ENCODE measurements around the gene PITPNM3. TPM values are rescaled to one million over a fixed set of nuclear protein-coding genes. Genes with fewer than 3 reads are reported as not detected.
A peak's percentile ranks its signal among the peaks of the same experiment; 100 is the strongest.

Gene PITPNM3
- total and polyA plus RNA-seq, 2 of the 8 experiments (the other 6 are each of a cell fraction or from before 2014, with no cell fraction given) = 1.7 to 3.1 TPM

DNA sequence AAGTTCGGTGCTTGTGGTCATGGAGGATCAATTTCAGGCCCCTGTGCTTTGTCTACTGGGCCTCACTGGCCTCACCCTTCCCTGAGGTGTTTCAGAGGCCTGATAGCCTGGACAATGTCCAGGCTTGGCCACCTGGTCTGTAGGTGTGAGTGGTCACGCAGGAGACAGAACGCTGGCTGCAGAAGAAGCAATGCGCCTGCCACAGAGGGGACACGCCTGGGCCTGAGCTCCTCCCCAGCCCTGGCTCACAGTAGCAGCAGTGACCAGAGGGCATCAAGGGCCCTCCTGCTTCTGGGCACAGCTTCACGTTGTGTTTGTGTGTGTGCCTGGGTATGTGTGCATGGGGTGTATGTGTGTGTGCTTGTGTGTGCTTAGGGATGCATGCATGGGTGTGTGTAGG is 1.9 kb upstream of the PITPNM3 start:
- H2BK5ac ChIP-seq (ENCODE audit: low read depth, low read length) = no peak overlapping the region
- no peak overlapping the region for H3K4ac ChIP-seq (replicated peaks; ENCODE audit: insufficient read length, low read depth, low read length)
- no peak overlapping the region for H4K5ac ChIP-seq (ENCODE audit: insufficient read length, low read depth, low read length)
- TF ChIP-seq CREB1 (IDR thresholded peaks at IDR 0.05) = no peak
- no peak for TF ChIP-seq GABPA (IDR thresholded peaks at IDR 0.05; ENCODE audit: borderline replicate concordance, insufficient read depth, low read length)
- no peak for TF ChIP-seq SP1 (IDR thresholded peaks at IDR 0.05; ENCODE audit: low read depth, low read length)
- TF ChIP-seq SIRT6 (IDR thresholded peaks at IDR 0.05; ENCODE audit: low read length) = no peak
- no peak for TF ChIP-seq TAF7 (optimal IDR thresholded peaks at IDR 0.05; ENCODE audit: borderline replicate concordance, low read depth, low read length)
- no peak for TF ChIP-seq POLR2A (IDR thresholded peaks at IDR 0.05; ENCODE audit: control extremely low read depth in 1 of 2, low read depth in 2 of 2, low read length in 2 of 2)
- TF ChIP-seq BCL11A (IDR thresholded peaks at IDR 0.05; ENCODE audit: low read depth in 2 of 2, low read length in 2 of 2) = no peak
- no peak overlapping the region for H3K4me3 ChIP-seq (ENCODE audit: extremely low read depth in 1 of 4, insufficient read depth in 2 of 4, low read depth in 3 of 4, low read length in 4 of 4)
- no peak overlapping the region for H3K23ac ChIP-seq (ENCODE audit: insufficient read length)
- no peak overlapping the region for H3K27ac ChIP-seq (ENCODE audit: low read depth, low read length)
- peaks cover 0 to 5% of the 10 kb centered on the region in 2 experiments for H4K20me1 ChIP-seq (replicated peaks in 1 of 2; ENCODE audit: control insufficient read depth in 1 of 2, insufficient read depth in 2 of 2, low read length in 2 of 2)
- no peaks in the 10 kb centered on the region for H3K9me3 ChIP-seq (ENCODE audit: insufficient read depth in 2 of 2, low read depth in 1 of 2, low read length in 1 of 2)
- no peaks in the 10 kb centered on the region for H3K79me1 ChIP-seq (ENCODE audit: low read depth, low read length)
- no peak overlapping the region for H3K4me2 ChIP-seq (ENCODE audit: insufficient read depth in 1 of 2, low read depth in 2 of 2, low read length in 2 of 2)
- FAIRE-seq (no peak), DNase-seq (ENCODE audit: low read depth in 1 of 2, low spot score in 2 of 2) (no peak)
- peaks cover 4 to 11% (median 7%) of the 10 kb centered on the region in 4 experiments for H3K4me1 ChIP-seq (replicated peaks in 1 of 4; ENCODE audit: control insufficient read depth in 3 of 4, insufficient read depth in 4 of 4, low read length in 3 of 4)
- ChIA-PET CTCF (ENCODE audit: partially characterized antibody) (interaction anchor here (0.7 to 1.5 kb wide), 7 partner anchors 10 to 96 kb away, joined by 3 to 4 read pairs (median 3); no protein-coding TSS in a partner anchor), POLR2A (ENCODE audit: partially characterized antibody) (interaction anchor here (0.9 to 1.4 kb wide), 3 partner anchors 10 to 83 kb away, joined by 3 to 5 read pairs (median 3); partner anchors contain the start of genes KIAA0753 and TXNDC17)
- no peaks in the 10 kb centered on the region for H3K36me3 ChIP-seq (ENCODE audit: control insufficient read depth in 2 of 4, insufficient read depth in 4 of 4, low read length in 3 of 4)
- H3K27me3 ChIP-seq (replicated peaks in 1 of 4; ENCODE audit: control insufficient read depth in 3 of 4, extremely low read depth in 1 of 4, insufficient read depth in 3 of 4, low read length in 3 of 4) = peaks cover 14 to 42% (median 36%) of the 10 kb centered on the region in 4 experiments
- no peak overlapping the region for H4K8ac ChIP-seq (ENCODE audit: extremely low read depth, insufficient read depth, low read length)
- 0 out of 2 replicates have a peak overlapping the region, but pooled peaks have one; percentile 89 for H2BK15ac ChIP-seq (ENCODE audit: low read length)
- no peak overlapping the region for H3K14ac ChIP-seq (ENCODE audit: insufficient read length)
- H2AFZ ChIP-seq (ENCODE audit: low read length) = no peak overlapping the region
- H3K56ac ChIP-seq (replicated peaks; ENCODE audit: insufficient read length, low read depth, low read length) = no peak overlapping the region
- no peak overlapping the region for H3K9ac ChIP-seq (replicated peaks in 1 of 4; ENCODE audit: extremely low read depth in 1 of 4, low read depth in 3 of 4, low read length in 3 of 4)
- no peak overlapping the region for H2BK120ac ChIP-seq (replicated peaks; ENCODE audit: low read depth, low read length)
- peaks cover 14% of the 10 kb centered on the region; the same call in 1 of the 2 replicates for H3K23me2 ChIP-seq (ENCODE audit: low read depth, low read length)
- H2BK20ac ChIP-seq (ENCODE audit: low read length) = peak overlapping the region; percentile 40; the same call in 1 of the 2 replicates
- no peak overlapping the region for H4K91ac ChIP-seq (replicated peaks; ENCODE audit: insufficient read length, low read length)
- H3K79me2 ChIP-seq (ENCODE audit: control insufficient read depth in 1 of 2, insufficient read depth in 2 of 2, low read length in 2 of 2) = no peaks in the 10 kb centered on the region
- H2AK5ac ChIP-seq (ENCODE audit: low read depth, low read length) = peak overlapping the region; percentile 10; the same call in 1 of the 2 replicates
- no peak overlapping the region for H3K18ac ChIP-seq (ENCODE audit: extremely low read depth, low read length)
- H2BK12ac ChIP-seq (ENCODE audit: low read depth, low read length) = no peak overlapping the region; the same call in 1 of the 2 replicates
- 90% methylated on average over 6 of the region's 6 CpGs; no CpG with 5 or more reads in 1 of the 2 experiments for WGBS, 2 experiments (ENCODE audit: extremely low coverage in 1 of 2, insufficient coverage in 1 of 2, insufficient read length in 1 of 2, insufficient replicate concordance in 2 of 2, low coverage in 1 of 2, low lambda C conversion rate in 2 of 2, missing lambda C conversion rate in 1 of 2)
